Measurements from ENCODE around the gene FSTL3. TPM values are rescaled to one million over a fixed set of nuclear protein-coding genes. Genes with fewer than 3 reads are reported as not detected.
A peak's percentile ranks its signal among the peaks of the same experiment; 100 is the strongest.

The FSTL3 gene
- total RNA-seq, 2 experiments from 2014 or later: 6.2 to 6.5 TPM

DNA sequence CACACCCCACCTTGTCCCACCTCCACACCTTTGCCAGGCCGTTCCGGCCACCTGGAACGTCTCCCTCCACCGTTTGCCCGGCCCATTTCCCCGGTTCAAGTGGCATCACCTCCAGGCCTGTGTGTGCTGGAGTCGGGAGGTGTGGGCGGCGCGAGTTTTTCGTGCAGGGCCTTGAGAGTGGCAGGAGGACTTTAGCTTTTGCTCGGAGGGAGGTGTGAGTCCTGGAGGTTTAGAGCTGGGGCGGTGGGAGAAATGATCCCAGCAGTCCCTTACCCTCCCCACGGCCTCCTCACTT is 28.2 kb downstream of the FSTL3 start:
- no peak for DNase-seq
- Mint-ChIP-seq H3K27me3 (peaks cover 52% of the 10 kb centered on the region), H3K9me3 (no peaks in the 10 kb centered on the region), H3K4me1 (no peaks in the 10 kb centered on the region), H3K4me3 (no peak overlapping the region), H3K27ac (no peak overlapping the region), H3K36me3 (no peaks in the 10 kb centered on the region)

DNA sequence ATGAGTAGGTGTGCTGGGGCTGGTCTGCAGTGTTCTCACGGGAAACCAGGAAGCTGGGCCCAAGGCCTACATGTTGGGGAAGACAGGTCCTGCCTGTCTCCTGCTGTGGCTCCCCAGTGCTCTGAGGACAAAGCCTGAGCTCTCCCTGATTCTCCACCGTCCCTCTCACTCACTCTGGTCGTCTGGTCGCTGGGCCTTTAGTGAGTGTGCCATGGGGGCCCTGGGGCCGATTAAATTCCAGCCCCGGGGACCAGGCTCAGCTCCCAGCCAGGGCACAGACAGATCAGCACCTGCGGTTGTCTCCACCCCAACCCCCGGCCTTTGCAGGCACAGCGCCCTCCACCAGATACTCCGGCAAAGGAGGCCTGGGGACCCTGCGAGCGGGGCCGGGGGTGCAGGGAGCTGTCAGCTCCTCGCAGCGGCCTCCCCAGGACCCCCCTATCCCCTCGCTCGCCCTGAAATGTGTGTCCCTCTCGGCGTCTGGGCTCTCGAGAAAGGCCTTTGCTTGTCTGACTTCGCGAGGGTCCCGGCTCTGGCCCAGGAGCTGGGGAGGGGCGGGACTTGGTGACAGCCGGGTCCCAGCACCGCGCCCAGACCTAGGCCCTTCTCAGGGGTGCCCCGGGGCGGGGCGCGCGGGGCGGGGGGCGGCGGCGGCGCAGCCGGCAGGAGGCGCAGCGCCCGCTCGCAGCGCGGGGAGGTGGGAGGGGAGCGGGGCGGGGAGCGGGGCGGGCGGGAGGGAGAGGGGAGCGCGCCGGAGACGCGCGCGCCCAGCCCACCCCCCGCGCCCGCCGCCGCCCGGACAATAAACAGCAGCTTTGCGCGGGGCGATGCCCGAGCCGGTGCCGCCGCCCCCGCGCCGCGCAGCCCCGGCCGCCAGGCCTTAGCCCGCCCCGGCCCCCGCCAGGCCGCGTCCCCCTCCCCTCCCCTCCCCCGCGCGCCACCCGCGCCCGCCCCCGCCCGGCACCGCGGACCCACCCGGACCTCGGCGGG is 32.3 kb downstream of the FSTL3 start, which contains the start of gene PALM:
Gene PALM, plus strand, starts transcription at position 782 of the 990 bp plus-strand sequence. CDS start 212 bp downstream, outside the sequence.
- Mint-ChIP-seq H3K27ac (no peak within 1 kb of the TSS), H3K4me1 (no peaks in the 10 kb centered on the region), H3K36me3 (no peaks in the 10 kb centered on the region), H3K9me3 (no peaks in the 10 kb centered on the region), H3K27me3 (peaks cover 58% of the 10 kb centered on the region), H3K4me3 (no peak within 1 kb of the TSS)
- no peak for DNase-seq

DNA sequence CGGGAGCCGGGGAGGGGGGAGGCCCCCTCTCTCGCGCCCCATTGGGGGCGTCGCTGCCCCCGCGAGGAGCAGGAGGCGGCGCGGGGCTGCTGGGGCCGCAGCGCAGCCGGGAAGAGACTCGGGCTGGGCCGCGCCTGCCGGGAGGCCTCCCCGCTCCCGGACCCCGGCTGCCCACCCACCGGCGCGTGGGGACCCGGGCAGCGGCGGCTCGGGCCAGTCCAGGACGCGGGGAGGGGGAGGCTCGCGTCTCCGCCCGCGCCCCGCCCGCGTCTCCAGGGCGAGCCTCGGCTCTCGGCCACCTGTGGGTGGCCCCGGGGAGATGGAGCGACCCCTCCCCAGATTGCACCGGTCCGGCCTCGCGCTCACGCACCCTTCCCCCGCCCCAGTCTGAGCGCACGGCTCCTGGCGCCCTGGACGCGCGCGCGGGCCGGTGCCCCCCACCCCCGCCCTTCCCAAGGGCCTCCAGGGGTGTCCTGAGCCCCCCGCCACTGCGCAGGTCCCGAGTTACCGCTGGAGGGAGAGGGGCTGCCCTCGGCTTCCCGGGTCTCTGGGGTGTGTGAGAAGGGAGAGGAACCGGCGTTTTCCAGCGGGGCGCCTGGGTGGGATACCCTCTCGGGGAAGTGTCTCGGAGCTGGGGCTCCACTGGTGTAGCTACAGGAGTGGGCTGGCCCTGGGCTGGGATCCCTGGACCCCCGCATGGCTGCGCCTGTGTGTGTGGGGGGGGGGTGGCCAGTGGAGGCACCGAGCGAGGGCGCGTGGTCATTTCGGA is 33.2 kb downstream of the FSTL3 start:
- H3K27me3 Mint-ChIP-seq: peaks cover 53% of the 10 kb centered on the region
- H3K27ac Mint-ChIP-seq: no peak overlapping the region

DNA sequence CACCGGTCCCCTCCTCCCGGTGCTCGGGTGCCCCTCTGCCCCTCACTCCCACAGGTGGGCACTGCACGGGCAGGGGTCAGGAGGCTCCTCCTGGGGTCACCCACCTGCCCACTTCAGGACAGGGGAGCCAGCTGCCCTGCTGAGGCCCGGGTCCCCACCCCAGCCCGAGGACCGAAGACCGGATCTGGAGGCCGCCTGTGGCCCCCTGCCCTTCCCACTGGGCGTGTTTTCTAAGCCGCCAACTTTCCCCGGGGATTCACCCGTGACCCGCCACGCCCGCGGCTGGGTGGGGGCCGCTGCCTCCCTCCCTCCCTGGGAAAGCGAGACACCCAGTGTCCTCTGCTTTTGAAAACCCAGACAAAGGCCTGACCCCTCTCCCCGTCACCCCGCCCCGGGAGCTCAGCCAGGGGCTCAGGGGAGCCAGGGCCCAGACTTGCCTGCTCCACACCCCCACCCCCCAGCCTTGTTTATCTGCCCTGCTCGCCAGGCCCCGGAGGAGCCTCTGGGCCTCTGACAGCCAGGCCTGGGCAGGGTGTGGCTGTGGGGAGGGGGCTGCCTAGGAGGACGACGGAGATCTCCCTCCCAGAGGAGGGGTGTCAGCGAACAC is 33.9 kb downstream of the FSTL3 start:
- Mint-ChIP-seq H3K27me3 (peaks cover 52% of the 10 kb centered on the region), H3K27ac (no peak overlapping the region), H3K36me3 (no peaks in the 10 kb centered on the region), H3K4me3 (no peak overlapping the region), H3K9me3 (no peaks in the 10 kb centered on the region), H3K4me1 (no peaks in the 10 kb centered on the region)
- no peak for DNase-seq

More for the DNA sequence above, 33.2 kb downstream of the FSTL3 start:
- Mint-ChIP-seq H3K9me3 (no peaks in the 10 kb centered on the region), H3K4me3 (no peak overlapping the region), H3K4me1 (no peaks in the 10 kb centered on the region), H3K36me3 (no peaks in the 10 kb centered on the region)
- no peak for DNase-seq

GRCh38 chr19:710767-711166 is 34.6 kb downstream of the FSTL3 start:
- H3K4me3 Mint-ChIP-seq: no peak overlapping the region

GRCh38 chr19:711254-711653 is 35.1 kb downstream of the FSTL3 start:
- Mint-ChIP-seq H3K27ac (no peak overlapping the region), H3K4me1 (no peaks in the 10 kb centered on the region), H3K4me3 (no peak overlapping the region), H3K9me3 (peaks cover 6% of the 10 kb centered on the region), H3K36me3 (peaks cover 3% of the 10 kb centered on the region), H3K27me3 (peaks cover 55% of the 10 kb centered on the region)
- no peak for DNase-seq

More at GRCh38 chr19:710767-711166, 34.6 kb downstream of the FSTL3 start:
- H3K27me3 Mint-ChIP-seq: peaks cover 54% of the 10 kb centered on the region
- no peak for DNase-seq
- H3K4me1 Mint-ChIP-seq: no peaks in the 10 kb centered on the region
- no peak overlapping the region for H3K27ac Mint-ChIP-seq
- peaks cover 3% of the 10 kb centered on the region for H3K36me3 Mint-ChIP-seq
- peaks cover 6% of the 10 kb centered on the region for H3K9me3 Mint-ChIP-seq

- no peak for DNase-seq
- no peak overlapping the region for H3K4me3 Mint-ChIP-seq
- peaks cover 52% of the 10 kb centered on the region for H3K27me3 Mint-ChIP-seq
- H3K27ac Mint-ChIP-seq: no peak overlapping the region
- H3K36me3 Mint-ChIP-seq: peaks cover 3% of the 10 kb centered on the region
- H3K9me3 Mint-ChIP-seq: peaks cover 6% of the 10 kb centered on the region
- H3K4me1 Mint-ChIP-seq: no peaks in the 10 kb centered on the region
Measured at GRCh38 chr19:715347-715746, 39.2 kb downstream of the FSTL3 start.

- Mint-ChIP-seq H3K36me3 (peaks cover 3% of the 10 kb centered on the region), H3K27ac (no peak overlapping the region), H3K27me3 (peaks cover 37% of the 10 kb centered on the region), H3K9me3 (peaks cover 6% of the 10 kb centered on the region), H3K4me3 (no peak overlapping the region), H3K4me1 (no peaks in the 10 kb centered on the region)
- no peak for DNase-seq
Measured at GRCh38 chr19:718251-718951, 42.2 kb downstream of the FSTL3 start.

DNA sequence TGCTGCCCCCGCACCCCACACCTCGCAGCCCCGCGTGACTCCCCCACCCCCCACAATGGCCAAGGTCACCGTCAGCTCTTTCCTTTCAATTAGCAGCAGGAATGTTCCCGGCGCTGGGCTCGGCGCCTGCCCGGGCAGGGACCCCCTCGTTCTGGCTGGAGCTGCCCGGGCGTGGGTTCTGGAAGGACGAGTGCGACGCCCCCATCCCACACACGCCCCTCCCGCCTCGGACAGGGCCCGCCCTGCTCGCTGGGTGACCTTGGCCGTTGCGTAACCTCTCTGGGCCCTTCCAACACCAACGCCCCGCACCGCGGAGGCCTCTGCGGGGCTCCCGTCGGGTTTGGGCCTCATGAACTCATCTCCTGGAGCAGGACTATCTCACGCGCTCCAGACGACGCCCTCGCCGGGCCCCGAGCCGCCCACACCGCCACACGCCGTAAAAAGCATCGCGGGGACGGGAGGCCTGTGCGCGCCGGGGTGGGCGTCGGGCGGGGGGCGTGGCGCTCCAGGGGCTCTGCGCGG is 42.9 kb downstream of the FSTL3 start:
- H3K27ac Mint-ChIP-seq: no peak overlapping the region
- H3K36me3 Mint-ChIP-seq: peaks cover 3% of the 10 kb centered on the region
- H3K4me1 Mint-ChIP-seq: no peaks in the 10 kb centered on the region
- H3K27me3 Mint-ChIP-seq: peaks cover 44% of the 10 kb centered on the region
- H3K9me3 Mint-ChIP-seq: peaks cover 6% of the 10 kb centered on the region
- H3K4me3 Mint-ChIP-seq: no peak overlapping the region
- no peak for DNase-seq

GRCh38 chr19:719636-720344 is 43.6 kb downstream of the FSTL3 start:
- Mint-ChIP-seq H3K9me3 (peaks cover 6% of the 10 kb centered on the region), H3K27ac (no peak overlapping the region), H3K27me3 (peaks cover 44% of the 10 kb centered on the region), H3K4me1 (no peaks in the 10 kb centered on the region), H3K4me3 (no peak overlapping the region), H3K36me3 (peaks cover 3% of the 10 kb centered on the region)
- DNase-seq: peak; percentile 47

GRCh38 chr19:720345-721160 is 44.4 kb downstream of the FSTL3 start:
- Mint-ChIP-seq H3K36me3 (no peaks in the 10 kb centered on the region), H3K9me3 (peaks cover 2% of the 10 kb centered on the region), H3K27ac (no peak overlapping the region), H3K4me1 (no peaks in the 10 kb centered on the region), H3K27me3 (peaks cover 40% of the 10 kb centered on the region), H3K4me3 (no peak overlapping the region)
- no peak for DNase-seq

DNA sequence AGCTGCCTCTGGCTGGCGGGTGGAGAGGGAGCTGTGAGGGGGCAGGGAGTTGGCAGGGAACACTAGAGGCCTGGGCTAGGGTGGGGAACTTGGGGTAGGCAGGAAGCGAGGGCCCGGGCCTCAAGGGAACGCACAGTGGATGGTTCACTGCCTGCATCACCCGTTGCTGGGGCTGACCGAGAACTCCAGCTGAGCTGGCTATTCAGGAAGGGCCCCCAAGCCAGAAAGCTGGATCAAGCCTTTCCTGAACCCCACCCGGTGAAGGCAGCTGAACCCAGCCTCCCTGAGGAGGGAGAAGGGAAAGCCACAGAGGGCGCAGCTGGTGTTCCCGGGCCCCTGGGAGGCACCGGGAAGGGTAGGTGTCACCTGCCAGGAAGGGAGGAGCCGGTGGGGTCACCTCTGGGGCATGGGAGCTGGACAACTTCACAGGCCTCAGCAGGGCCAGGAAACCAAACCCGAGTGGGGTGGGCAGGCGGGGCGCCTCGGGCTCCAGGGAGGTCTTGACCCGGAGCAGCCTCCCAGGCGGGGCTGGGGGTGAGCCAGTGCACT is 46.4 kb downstream of the FSTL3 start:
- Mint-ChIP-seq H3K9me3 (no peaks in the 10 kb centered on the region), H3K36me3 (no peaks in the 10 kb centered on the region), H3K4me1 (no peaks in the 10 kb centered on the region), H3K4me3 (no peak overlapping the region), H3K27ac (no peak overlapping the region), H3K27me3 (peaks cover 35% of the 10 kb centered on the region)
- DNase-seq: no peak

- H3K9me3 Mint-ChIP-seq: no peaks in the 10 kb centered on the region
- no peaks in the 10 kb centered on the region for H3K4me1 Mint-ChIP-seq
- no peaks in the 10 kb centered on the region for H3K36me3 Mint-ChIP-seq
- no peak for DNase-seq
- no peak overlapping the region for H3K4me3 Mint-ChIP-seq
- H3K27me3 Mint-ChIP-seq: peaks cover 29% of the 10 kb centered on the region
- H3K27ac Mint-ChIP-seq: no peak overlapping the region
Measured at GRCh38 chr19:723247-723646, 47.1 kb downstream of the FSTL3 start.
